T-helper 1 cell (primary cell): Measurements from ENCODE around the gene ARHGAP33.
"Not testable (repeated sequence)": the region's sequence is repeated elsewhere in the genome, so short reads cannot be mapped to it uniquely, and the experiment has no call there.

Experiments used
- DNase-seq, 5 donors: peaks; one replicate each; pipeline ENCODE4 v3.0.0-alpha.2; 2012 to 2020

Gene ARHGAP33

DNA sequence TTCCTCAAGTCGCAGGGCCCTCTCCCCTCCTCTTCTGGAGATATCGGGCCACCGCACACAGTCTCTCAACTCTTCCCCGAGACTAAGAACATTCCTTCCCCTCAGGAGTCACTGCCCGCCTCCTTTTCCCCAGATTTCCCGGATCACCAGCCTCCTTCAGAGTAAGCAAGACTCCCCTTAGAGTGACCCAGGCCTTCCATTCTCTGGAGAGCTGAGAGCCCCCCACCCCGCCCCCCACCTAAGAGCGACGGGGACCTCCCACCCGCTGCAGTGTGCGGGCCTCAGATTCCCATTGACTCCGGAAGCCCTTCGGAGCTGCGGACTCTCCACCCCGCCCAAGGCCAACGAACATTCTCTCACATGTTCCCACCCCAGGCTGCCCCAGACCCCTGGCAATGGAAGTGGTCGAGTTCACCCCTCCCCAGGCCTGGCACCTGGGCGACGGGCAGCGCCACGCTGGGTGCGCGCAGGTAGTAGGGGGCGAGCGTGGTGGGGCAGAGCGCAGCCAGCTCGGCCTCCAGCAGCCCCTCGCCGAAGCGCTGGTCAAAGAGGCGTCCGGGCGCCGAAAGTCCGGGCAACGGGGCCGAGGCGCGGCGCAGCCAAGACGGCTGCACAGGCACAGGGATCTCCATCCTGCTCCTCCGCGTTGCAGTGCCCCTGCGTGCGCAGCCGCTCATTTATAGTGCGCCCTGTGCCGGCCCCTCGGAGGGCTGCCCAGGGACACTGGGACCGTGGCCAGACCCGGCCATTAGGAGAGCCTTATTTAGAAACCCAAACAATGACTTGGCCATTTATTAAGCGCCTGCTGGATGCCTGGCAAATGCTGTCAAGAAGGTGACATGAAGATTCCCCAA is 18.8 kb upstream of the ARHGAP33 start, which contains the start of gene HSPB6:
Gene HSPB6 (minus strand): TSS at position 653 of the 854 bp plus-strand sequence. CDS start 21 bp downstream, at position 632.
- DNase-seq, result no peak

DNA sequence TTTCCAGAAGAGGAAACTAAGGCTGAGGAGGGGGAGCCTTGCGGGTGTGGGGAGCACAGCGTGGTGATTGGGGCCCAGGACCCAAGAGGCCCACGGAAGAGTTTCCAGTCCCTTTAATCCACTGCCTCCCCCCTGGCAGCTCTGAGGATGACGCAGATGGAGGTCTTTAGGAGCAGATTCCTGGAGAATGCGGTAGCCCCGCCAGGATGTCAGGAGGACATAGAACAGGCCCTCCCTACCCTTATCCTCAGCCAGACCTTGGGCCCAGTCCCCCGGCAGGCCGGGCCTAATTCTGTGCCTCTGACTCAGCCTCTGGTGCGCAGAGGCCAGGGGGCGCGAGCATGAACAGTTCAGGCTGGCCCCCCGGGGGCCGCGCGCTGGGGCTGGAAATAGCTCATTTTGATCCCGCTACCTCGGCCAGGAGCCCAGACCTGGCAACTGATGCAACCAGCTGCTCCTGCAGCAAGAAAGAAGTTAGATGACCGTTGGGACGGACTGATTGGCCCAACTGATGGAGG is 18.1 kb upstream of the ARHGAP33 start:
- DNase-seq, result no peak

DNA sequence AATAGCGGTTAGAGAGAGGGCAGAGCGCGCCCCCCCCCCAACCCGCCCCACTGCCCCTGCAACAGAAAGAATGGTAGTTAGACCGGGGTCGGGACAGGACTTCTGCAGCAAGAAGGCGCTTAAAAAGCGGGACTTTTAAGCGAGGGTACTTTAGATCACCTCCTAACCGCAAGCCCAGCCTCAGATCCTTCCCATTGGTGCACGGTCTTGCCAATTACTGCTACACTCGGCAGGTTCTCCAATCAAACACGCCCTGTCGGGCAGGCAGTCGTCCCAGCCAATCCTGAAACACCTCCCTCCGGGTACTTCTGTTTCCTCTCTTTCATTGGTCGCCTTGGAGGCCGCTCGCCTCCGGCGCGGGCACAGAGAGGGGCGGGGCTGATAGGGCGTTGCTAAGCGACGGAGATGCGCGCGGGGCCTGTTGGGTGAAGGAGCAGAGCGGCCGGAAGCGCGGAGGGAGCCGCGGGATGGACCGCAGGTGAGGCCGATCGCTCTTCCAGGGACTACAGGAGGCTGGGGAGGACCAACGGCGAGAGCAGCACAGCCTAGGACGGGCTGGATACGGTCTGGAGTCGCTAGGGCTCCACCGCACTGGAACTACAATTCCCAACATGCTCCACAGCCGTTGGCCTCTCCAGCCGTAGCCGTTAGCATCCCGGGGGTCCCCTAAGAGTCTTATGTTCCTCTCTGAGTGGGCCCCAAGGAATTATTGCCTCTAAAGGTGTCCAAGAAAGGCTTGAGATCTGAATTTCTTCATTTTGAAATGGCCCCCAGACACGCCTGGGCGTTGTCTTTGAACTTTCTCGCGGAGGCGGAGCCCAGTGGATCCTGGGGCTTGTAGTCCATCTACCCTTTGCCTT is 17.4 kb upstream of the ARHGAP33 start, which contains the start of gene PROSER3:
Gene PROSER3 (plus strand): TSS at position 428 of the 860 bp plus-strand sequence. CDS start 40 bp downstream, at position 468.
- DNase-seq, result peak; percentile 94 to 100 (median 97)

DNA sequence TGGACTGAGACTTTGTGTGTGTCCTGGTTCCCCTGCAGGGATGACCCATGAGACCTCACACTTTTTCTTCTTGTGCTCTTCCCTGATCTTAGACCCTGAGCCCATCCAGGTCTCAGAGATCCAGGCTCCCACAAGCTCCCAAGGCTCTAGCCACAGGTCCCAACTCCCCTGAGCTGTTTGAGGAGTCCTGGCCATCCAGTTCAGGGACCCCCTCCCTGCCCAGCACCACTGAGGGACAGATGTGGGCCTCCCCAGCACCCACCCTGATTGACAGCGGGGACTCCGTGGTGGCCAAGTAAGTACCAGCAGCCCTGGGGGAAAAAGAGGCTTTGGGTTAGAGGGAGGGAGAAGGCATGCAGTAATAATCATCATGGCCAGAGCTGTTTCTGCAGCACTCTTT is 15.7 kb upstream of the ARHGAP33 start:
- no peak for DNase-seq

DNA sequence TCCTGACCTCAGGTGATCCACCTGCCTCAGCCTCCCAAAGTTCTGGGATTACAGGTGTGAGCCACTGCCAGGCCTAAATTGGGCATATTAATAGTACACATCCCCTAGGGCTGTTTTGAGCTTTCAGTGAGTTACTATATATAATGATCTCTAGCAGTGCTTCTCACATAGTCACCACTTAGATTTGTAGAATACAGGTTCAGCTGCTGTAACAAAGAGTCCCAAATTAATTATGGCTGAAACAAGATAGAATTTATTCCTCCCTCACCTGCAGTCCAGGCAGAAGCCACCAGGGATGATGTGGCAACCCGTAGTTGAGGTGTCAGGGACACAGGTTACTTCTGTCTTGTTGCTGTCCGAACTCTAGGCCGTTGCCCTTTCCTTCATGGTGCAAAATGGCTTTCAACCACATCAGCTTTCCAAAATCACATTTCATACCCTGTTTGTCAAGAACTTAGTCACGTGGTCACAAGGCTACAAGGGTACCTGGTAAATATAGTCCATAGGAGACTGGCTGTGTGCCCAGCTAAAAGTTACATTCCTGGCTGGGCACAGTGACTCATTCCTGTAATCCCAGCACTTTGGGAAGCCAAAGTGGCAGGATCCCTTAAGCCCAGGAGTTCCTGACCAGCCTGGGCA is 14.5 kb upstream of the ARHGAP33 start:
- no peak for DNase-seq

DNA sequence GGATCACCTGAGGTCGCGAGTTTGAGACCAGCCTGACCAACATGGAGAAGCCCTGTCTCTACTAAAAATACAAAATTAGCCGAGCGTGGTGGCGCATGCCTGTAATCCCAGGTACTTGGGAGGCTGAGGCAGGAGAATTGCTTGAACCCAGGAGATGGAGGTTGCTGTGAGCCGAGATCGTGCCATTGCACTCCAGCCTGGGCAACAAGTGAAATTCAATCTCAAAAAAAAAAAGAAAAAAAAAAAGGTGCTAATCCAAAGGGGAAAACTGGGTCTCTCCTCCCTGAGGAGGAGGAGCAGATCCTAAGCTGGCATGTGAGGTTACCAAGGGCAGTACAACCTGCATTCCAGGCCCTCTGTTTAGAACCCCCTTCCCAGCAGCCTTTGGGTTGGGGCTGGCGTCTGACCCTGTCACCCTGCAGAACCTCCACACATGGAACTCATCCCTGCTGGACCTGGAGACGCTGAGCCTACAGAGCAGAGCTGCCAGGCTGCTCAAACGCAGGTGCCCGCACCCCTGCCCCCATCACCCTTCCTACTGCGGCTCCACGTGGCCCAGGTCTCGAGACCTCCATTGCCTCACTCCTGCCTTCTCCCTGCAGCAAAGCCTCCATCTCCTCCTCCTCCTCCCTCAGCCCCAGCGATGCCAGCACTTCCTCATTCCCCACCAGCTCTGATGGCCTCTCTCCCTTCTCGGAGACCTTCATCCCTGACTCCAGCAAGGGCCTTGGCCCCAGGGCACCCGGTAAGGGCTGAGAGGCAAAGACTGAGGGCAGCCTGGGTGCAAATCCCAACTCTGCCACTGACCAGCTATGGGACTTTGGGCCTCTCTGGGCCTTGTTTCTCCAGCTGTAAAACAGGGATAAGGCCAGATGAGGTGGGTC is 10.7 kb upstream of the ARHGAP33 start:
- no peak for DNase-seq

DNA sequence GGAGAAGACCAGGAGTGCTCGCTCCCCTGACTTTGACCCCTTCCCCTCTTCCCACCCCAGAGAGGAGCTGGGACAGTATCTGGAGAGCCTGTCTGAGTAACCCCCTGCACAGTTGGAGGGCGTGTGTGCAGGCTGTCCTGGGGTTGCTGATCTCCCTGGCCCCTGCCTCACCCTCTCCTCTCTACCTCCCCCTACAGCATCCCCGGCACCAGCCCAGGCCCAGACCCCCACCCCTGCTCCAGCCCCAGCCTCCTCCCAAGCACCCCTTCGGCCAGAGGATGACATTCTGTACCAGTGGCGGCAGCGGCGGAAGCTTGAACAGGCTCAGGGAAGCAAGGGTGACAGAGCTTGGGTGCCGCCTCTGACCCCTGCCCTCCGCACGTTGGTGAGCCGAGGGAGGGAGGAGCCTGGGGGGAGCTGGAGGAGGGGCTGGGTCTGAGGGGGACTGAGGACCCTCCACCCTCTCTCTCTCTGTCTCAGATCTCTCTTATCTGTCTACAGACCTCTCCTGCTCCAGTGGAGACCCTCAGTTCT is 8.7 kb upstream of the ARHGAP33 start:
- DNase-seq, result no peak

DNA sequence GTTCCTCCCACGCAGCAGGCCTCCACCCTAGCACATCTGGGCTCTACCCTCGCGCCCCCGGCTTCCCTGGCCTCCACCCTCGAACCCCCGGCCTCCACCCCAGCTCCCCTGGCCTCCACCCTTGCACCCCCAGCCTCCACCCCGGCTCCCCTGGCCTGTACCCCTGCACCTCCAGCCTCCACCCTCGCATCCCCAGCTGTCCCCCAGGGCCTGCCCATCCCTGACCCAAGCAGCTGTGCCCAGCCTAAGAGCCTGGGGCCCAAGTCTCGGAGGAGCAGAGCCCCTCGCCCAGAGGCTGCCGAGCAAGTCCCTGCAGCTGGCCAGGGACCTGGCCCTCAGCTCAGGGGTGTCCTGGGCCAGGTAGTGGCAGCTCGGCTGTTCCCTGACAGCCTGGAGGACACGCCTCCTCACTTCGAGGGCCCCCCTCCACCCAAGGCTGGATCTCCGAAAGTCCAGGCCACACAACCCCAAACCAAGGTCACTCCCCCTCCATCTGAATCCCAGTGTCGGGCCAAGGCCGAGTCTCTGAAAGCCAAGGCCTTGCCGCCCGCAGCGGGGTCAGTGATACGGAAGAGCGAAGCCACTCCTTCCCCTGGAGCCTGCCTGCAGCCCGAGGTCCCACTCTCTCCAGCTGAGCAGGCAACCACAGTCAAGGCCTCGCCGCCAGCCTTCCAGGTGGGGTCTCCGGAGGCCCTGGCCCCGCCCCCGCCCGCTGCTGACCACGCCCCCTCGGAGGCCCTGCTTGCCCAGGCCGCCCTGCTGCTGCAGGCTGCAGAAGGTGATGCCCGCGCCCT is 7.9 kb upstream of the ARHGAP33 start:
- DNase-seq, result peak in 1 of 5 donors; percentile 4

DNA sequence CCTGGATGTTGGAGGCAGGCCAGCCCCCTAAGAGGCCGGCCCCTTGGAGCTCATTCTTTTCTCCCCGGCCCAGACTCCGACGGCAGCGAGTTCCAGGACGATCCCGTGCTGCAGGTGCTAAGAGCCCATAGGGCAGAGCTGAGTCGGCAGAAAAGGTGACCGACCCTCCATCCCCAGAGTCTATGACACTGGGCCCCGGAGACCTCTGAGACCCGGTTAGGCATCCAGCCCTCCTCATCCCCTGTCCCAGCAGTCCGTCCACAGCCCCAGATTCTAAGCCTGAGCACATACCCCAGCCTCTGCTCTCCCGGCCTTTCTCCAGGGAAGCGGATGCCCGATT is 7.3 kb upstream of the ARHGAP33 start:
- DNase-seq, result peak in 1 of 5 donors; percentile 7

DNA sequence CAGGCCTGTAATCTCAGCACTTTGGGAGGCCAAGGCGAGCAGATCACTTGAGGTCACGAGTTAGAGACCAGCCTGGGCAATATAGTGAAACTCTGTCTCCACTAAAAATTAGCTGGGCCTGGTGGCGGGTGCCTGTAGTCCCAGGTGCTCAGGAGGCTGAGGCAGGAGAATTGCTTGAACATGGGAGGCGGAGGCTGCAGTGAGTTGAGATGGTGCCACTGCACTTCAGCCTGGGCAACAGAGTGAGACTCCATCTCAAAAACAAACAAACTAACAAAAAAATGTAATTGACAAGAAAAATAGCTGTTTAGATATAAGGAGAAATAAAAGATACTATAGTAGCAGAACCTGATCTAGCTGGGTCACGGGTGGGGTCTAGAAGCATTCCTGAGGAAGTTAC is 3.0 kb upstream of the ARHGAP33 start:
- not testable (repeated sequence) for DNase-seq

DNA sequence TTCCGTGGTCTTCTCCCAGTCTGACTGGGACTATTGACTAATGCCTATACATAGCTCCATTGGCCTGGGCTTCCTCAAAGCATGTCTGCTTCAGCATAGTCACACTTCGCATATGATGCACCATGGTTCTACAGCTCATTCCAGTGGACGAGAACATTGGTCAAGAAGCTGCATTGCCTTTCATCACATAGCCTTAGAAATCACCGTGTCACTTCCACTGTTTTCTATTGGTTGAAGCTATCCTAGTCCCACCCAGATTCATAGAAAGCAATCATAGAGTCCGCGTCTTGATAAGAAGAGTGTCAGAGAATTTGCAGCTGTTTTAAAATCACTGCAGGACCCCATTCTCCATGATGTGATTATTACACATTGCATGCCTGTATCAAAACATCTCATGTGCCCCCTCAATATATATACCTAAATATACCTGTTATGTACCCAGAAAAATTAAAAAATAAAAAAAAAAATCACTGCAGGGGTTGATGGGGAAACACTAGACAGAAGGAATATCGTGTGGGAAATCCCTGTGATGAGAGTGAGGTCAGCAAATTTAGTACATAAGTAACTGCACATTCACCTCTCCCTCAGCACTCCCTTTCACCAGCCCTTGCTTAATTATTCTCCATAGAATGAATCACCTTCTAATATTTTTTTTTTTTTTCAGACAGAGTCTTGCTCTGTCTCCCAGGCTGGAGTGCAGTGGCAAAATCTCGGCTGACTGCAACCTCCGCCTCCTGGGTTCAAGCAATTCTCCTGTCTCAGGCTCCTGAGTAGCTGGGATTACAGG is 2.2 kb upstream of the ARHGAP33 start:
- no peak for DNase-seq

DNA sequence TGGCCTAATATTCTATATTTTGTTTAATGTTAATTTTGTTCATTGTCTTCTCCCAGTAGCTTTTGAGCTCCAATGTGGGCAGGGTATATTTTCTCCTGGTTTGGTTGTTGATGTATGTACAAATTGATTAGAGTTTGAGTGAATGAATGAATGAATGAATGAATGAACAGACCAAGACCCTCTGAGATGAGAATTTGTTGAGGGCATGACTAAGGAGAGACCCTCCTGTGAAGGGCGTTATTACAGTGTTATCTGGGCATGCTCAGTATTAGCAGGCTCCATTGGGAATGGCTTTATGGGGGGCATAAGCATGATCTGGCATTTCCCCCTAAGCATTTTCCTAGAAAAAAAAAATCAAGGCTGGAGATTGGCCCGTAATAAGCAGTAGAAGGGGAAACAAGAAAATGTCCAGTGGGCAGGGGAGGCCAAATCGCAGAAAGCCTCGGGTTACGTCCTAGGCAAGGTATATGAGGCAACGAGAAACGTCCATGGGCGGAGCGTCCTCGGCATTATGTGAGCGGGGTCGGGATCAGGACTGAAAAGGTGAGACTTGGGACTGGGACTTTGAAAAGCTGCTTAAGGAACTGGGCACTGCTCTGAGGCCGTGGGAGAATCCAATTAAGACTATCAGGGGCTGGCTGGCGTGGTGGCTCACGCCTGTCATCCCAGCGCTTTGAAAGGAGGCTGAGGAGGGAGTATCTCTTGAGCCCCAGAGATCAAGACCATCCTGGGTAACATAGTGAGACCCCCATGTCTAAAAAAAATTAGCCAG is 904 bp upstream of the ARHGAP33 start:
- no peak for DNase-seq

DNA sequence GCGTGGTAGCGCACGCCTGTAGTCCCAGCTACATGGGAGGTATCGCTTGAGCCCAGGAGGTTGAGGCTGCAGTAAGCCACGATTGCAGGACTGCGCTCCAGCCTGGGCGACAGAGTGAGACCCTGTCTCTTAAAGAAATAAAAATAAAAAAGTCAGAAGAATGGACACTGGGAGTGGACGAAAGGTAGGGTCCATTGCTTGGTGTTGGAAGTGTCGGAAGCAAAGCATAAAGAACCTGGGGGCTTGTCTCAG is 392 bp upstream of the ARHGAP33 start:
- DNase-seq, result no peak

DNA sequence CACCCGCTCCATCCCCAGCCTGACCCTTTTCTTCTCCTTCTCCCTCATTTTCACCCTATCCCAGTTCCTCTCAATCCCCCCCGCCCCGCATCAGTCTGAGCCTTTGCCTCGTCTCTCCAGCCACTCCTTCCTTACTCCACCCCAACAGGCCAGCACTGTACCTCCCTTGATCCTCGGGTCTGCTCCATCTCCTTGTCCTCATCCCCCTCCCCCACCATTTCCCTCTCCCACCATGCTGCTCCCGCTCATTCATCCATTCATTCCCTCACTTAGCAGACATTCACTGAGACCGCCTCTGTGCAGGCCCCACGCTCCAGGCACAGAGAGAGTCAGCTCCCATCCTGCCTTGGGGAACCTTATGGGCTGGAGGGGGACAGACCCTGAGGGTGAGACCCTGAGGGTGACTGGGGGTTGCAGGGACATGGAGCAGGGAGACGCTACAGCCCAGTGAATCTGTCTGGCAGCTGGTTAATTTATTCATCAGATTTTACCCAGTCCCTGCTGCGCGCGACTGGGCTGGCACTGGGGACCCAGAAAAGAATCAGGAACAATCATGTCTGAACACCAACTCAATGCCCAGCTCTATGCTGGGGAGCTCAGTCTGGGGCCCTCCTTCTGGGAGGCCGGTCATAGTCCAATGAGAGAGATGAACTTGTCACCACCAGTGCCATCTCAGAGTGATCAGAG is 881 bp downstream of the ARHGAP33 start:
- no peak for DNase-seq

DNA sequence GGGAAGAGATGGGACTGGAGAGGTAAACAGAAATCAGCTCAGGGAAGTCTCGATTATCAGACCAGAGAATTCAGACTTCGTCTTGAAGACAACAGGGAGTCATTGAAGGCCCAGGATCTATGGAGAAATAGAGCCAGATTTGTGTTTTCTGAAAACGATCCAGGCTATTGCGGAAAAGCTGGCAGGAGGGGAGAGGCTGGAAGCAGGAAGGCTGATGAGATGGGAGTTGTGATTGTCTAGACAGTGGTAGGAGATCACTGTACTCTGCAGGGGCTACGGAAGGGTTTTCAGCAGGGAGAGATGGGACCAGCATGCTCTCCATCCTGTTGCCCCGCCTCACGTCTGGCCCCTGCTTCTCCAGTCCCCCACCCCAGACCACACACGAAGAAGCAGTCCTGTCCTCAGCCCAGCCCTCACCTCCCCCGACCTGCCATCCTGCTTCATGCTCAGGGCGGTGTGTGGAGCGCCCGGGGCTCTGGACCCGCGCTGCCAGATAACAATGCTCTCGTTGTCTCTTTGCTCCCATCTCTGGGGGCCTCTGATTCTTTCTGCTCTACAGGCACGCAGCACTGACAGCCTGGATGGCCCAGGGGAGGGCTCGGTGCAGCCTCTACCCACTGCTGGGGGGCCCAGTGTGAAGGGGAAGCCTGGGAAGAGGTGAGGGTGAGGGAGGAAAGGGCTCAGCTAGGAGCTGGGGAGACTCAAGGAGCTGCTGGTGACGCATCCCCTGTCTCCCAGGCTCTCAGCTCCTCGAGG is 1.9 kb downstream of the ARHGAP33 start:
- no peak for DNase-seq

DNA sequence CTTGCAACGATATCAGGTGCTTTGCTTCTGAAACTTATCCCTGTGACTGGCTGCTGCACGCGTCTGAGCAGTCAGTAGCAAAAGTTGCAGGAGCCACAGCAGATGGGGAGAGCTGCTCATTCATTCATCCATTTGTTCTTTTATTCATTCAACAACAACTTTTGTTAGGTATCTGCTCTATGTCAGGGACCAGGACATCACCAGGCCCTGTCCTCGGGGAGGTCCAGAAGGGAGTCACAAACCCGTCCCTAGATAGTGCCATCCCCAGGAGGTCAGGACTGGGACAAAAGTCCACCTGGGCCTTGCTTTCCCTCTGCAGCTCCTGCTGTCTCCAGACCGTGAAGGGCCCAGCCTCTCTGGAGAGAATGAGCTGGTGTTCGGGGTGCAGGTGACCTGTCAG is 2.6 kb downstream of the ARHGAP33 start:
- no peak for DNase-seq

DNA sequence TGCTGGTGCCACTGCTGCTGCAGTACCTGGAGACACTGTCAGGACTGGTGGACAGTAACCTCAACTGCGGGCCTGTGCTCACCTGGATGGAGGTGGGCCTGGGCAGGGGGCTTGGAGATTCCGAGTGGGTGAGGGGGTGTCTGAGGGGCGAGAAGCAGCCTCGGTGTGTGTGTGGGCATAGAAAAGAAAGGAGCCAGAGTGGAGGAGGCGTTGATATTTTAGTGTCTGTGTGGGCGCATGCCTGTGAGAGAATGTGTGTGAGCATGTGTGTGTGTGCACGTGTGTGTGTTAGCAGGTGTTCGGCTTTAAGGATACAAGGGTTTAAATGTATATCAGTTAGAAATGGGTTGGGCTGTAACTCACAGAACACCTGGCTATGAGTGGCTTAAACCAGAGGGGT is 3.7 kb downstream of the ARHGAP33 start:
- no peak for DNase-seq

DNA sequence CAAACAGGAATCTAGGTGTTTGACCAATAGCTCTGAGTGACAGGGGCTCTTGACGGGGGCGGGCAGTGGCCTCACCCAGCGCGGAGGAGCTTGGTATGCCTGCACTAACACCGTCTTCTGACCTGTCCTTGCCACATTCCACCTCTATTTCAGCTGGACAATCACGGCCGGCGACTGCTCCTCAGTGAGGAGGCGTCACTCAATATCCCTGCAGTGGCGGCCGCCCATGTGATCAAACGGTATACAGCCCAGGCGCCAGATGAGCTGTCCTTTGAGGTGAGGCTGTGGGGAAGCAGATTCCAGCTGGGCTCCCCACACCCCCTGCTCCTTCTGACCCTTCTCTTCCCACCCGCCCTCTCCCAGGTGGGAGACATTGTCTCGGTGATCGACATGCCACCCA is 4.7 kb downstream of the ARHGAP33 start:
- no peak for DNase-seq
